GM12873 (cell line): ENCODE measurements around the gene NXPH4.

Experiments used
- CTCF ChIP-seq: IDR thresholded peaks from 2 replicates; pipeline ENCODE4 v1.5.1; 2012; ENCODE audit warnings: low read depth, mild to moderate bottlenecking, moderate library complexity, low read length, control low read depth; ENCODE audit not compliant: insufficient read depth; ENCODE audit errors: missing control alignments

The NXPH4 gene

GRCh38 chr12:57216014-57216911 lies at the start of gene NXPH4:
Gene NXPH4, plus strand, starts transcription at chr12:57216794. Its CDS starts 176 bp downstream, at chr12:57216970.
- no peak for TF ChIP-seq CTCF

DNA sequence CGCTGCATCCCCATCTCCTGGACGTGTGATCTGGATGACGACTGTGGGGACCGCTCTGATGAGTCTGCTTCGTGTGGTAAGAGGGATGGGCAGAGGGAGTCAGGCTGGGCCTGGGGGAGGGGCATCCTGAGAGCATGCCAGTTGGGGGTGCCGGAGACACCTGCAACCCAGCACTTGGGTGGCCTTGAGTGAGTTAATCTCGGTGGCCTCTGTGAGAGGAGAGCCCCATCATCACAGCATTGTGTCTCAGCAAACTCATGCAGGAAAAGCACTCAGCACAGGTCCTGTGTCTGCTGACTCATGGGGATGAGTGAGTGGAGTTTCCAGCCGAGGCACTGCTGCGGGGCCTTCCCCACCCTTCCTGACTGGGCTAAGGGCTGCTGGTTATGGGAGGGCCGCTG lies 49.6 kb upstream of the NXPH4 start:
- TF ChIP-seq CTCF, result no peak

DNA sequence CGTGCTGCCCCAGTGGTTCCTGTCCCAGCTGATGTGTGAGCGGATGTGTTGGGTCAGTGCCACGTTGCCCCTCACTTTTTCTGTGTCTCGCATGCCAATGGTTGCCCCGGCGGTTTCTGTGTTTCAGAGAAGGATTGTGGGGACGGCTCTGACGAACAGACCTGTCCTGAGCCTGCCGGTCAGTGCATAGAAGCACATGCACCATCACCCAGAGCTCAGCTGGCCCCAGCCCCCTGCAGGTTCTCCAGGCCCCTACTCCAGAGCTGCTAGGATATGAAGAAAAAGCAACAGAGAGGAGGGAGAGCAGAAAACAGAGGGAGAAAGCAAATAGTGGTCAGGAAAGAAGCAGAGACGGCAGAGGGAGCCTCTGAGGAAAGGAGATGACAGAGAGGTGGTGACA lies 48.5 kb upstream of the NXPH4 start:
- no peak for TF ChIP-seq CTCF

GRCh38 chr12:57169046-57169795 lies 47.4 kb upstream of the NXPH4 start:
- no peak for TF ChIP-seq CTCF

- no peak for TF ChIP-seq CTCF
Observed at GRCh38 chr12:57169969-57170368, 46.6 kb upstream of the NXPH4 start.

- no peak for TF ChIP-seq CTCF
Observed at GRCh38 chr12:57170408-57170807, 46.2 kb upstream of the NXPH4 start.

DNA sequence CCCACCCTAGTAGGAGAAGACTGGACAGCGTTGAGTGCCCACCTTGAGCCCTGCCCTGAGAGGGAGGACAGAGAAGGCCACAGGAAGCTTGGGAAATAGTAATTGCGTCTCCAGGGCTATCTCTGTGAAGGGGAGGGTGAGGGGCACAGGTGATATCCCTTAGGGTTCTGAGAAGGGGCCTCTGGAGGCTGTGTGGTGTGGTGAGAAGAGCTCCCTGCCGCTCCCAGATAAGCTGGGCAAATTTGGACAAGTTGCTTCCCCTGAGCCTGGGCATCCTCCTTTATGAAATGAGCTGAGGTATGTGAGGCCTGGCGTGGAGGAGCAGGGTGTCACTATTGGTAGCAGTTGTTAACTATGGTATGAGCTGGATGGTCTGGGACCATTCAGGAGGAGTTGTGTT lies 45.7 kb upstream of the NXPH4 start:
- TF ChIP-seq CTCF, result no peak
